GM12801 (cell line): ENCODE results near the gene ILDR1.

Experiments
- CTCF ChIP-seq: IDR thresholded peaks from one replicate; pipeline ENCODE4 v1.5.1; 2011; ENCODE audit warnings: control low read depth; ENCODE audit not compliant: insufficient read length; ENCODE audit errors: extremely low read depth

ILDR1 gene

GRCh38 chr3:121962443-121962842, 59.6 kb downstream of the ILDR1 start:
- TF ChIP-seq CTCF, result no peak

- no peak for TF ChIP-seq CTCF
These were observed 60.8 kb downstream of the ILDR1 start for GRCh38 chr3:121961283-121961682.

GRCh38 chr3:121958801-121959200, 63.2 kb downstream of the ILDR1 start:
- no peak for TF ChIP-seq CTCF

GRCh38 chr3:121957674-121958415, 64.2 kb downstream of the ILDR1 start:
- no peak for TF ChIP-seq CTCF

- TF ChIP-seq CTCF, result no peak
These were observed 65.7 kb downstream of the ILDR1 start for GRCh38 chr3:121956363-121956762.

GRCh38 chr3:121951291-121951919, 70.6 kb downstream of the ILDR1 start:
- TF ChIP-seq CTCF, result no peak

GRCh38 chr3:121948641-121949040, 73.4 kb downstream of the ILDR1 start:
- no peak for TF ChIP-seq CTCF
